NB4 (cell line): ENCODE measurements around the gene ACTR3C.

Experiments
- CTCF ChIP-seq: IDR thresholded peaks from one replicate; pipeline ENCODE4 v1.5.1; 2012; ENCODE audit warnings: low read depth, low read length
- MAX ChIP-seq: IDR thresholded peaks from 2 replicates; pipeline ENCODE4 v1.6.1; 2011; ENCODE audit warnings: low read depth, low read length
- MYC ChIP-seq: IDR thresholded peaks from 2 replicates; pipeline ENCODE4 v1.6.1; 2011; ENCODE audit warnings: low read depth, low read length
- POLR2A ChIP-seq: IDR thresholded peaks from 2 replicates; pipeline ENCODE4 v1.6.1; 2011; ENCODE audit warnings: mild to moderate bottlenecking; ENCODE audit not compliant: insufficient read length; ENCODE audit errors: extremely low read depth

- TF ChIP-seq CTCF (no peak), POLR2A (no peak), MAX (no peak), MYC (no peak)
Observed at GRCh38 chr7:150357771-150358427, 34.6 kb upstream of the ACTR3C start.
